WTC11 (cell line): ENCODE results near the gene MICAL3. TPM values are rescaled to one million over a fixed set of nuclear protein-coding genes. Genes with fewer than 3 reads are reported as not detected.

Experiments used
- ARID4B ChIP-seq: sonication (generic); formaldehyde crosslinking; IDR thresholded peaks from 2 replicates; pipeline ENCODE4 v1.8.0; 2023; ENCODE audit warnings: missing genetic modification reagents, mild to moderate bottlenecking, borderline replicate concordance
- CREB1 ChIP-seq: sonication (generic); formaldehyde crosslinking; IDR thresholded peaks from 2 replicates; pipeline ENCODE4 v1.8.0; 2023; ENCODE audit warnings: mild to moderate bottlenecking, missing genetic modification reagents
- E2F1 ChIP-seq: sonication (generic); formaldehyde crosslinking; IDR thresholded peaks from 2 replicates; pipeline ENCODE4 v1.8.0; 2022; ENCODE audit warnings: mild to moderate bottlenecking, missing genetic modification reagents
- ESRRA ChIP-seq: sonication (generic); formaldehyde crosslinking; IDR thresholded peaks from 2 replicates; pipeline ENCODE4 v1.8.1; 2022; ENCODE audit warnings: mild to moderate bottlenecking, missing genetic modification reagents, borderline replicate concordance
- FOXP1 ChIP-seq: sonication (generic); formaldehyde crosslinking; IDR thresholded peaks from 2 replicates; pipeline ENCODE4 v1.8.0; 2022; ENCODE audit warnings: missing genetic modification reagents, mild to moderate bottlenecking, moderate library complexity, borderline replicate concordance
- IRF1 ChIP-seq: sonication (generic); formaldehyde crosslinking; IDR thresholded peaks from 2 replicates; pipeline ENCODE4 v1.8.0; 2023; ENCODE audit warnings: missing genetic modification reagents
- JAZF1 ChIP-seq: fragments of 250-450 bp; sonication (Bioruptor Pico); IDR thresholded peaks from 2 replicates; pipeline ENCODE4 v1.9.0; 2021; ENCODE audit warnings: moderate library complexity, mild to moderate bottlenecking, inconsistent platforms
- KAT7 ChIP-seq: sonication (generic); formaldehyde crosslinking; IDR thresholded peaks from 2 replicates; pipeline ENCODE4 v1.8.1; 2023; ENCODE audit warnings: missing genetic modification reagents, mild to moderate bottlenecking, borderline replicate concordance
- MYBL2 ChIP-seq: sonication (generic); formaldehyde crosslinking; IDR thresholded peaks from 2 replicates; pipeline ENCODE4 v1.8.1; 2023; ENCODE audit warnings: mild to moderate bottlenecking, moderate library complexity, missing genetic modification reagents
- NFE2L1 ChIP-seq: sonication (generic); formaldehyde crosslinking; IDR thresholded peaks from 2 replicates; pipeline ENCODE4 v1.8.1; 2023; ENCODE audit warnings: missing genetic modification reagents
- NR1H2 ChIP-seq: sonication (generic); formaldehyde crosslinking; IDR thresholded peaks from 2 replicates; pipeline ENCODE4 v1.9.0; 2021; ENCODE audit warnings: mild to moderate bottlenecking, moderate library complexity, missing genetic modification reagents
- PREB ChIP-seq: sonication (generic); formaldehyde crosslinking; IDR thresholded peaks from 2 replicates; pipeline ENCODE4 v1.8.1; 2022; ENCODE audit warnings: mild to moderate bottlenecking, missing genetic modification reagents, moderate library complexity, borderline replicate concordance
- SMAD3 ChIP-seq: sonication (generic); formaldehyde crosslinking; IDR thresholded peaks from 2 replicates; pipeline ENCODE4 v1.8.0; 2022; ENCODE audit warnings: missing genetic modification reagents, mild to moderate bottlenecking, borderline replicate concordance
- SOX15 ChIP-seq: fragments of 250-450 bp; sonication (Bioruptor Pico); IDR thresholded peaks from 2 replicates; pipeline ENCODE4 v1.9.0; 2021; ENCODE audit warnings: mild to moderate bottlenecking
- SP1 ChIP-seq: sonication (generic); formaldehyde crosslinking; conservative IDR thresholded peaks from 2 replicates; pipeline ENCODE4 v1.8.1; 2022; ENCODE audit warnings: missing genetic modification reagents
- TEAD1 ChIP-seq: sonication (generic); formaldehyde crosslinking; IDR thresholded peaks from 2 replicates; pipeline ENCODE4 v1.8.0; 2022; ENCODE audit warnings: mild to moderate bottlenecking, missing genetic modification reagents
- ZNF138 ChIP-seq: sonication (generic); formaldehyde crosslinking; conservative IDR thresholded peaks from 2 replicates; pipeline ENCODE4 v1.8.1; 2022; ENCODE audit warnings: mild to moderate bottlenecking, moderate library complexity, missing genetic modification reagents
- ZNF219 ChIP-seq: sonication (generic); formaldehyde crosslinking; IDR thresholded peaks from 2 replicates; pipeline ENCODE4 v1.8.0; 2023; ENCODE audit warnings: missing genetic modification reagents, mild to moderate bottlenecking, borderline replicate concordance
- ZNF416 ChIP-seq: fragments of 250-450 bp; sonication (Bioruptor Pico); IDR thresholded peaks from 2 replicates; pipeline ENCODE4 v1.9.0; 2021; ENCODE audit warnings: mild to moderate bottlenecking, inconsistent platforms
- total RNA-seq: library from RNA; stranded (reverse); gene quantifications from 3 replicates; pipeline ENCODE4 v1.2.3, GENCODE V29; 2021
- TF ChIP-seq, protein P1 (sequence below): sonication (generic); formaldehyde crosslinking; IDR thresholded peaks from 2 replicates; pipeline ENCODE4 v1.8.1; 2022; ENCODE audit warnings: mild to moderate bottlenecking, moderate library complexity, missing genetic modification reagents
- TF ChIP-seq, protein P2 (sequence below): sonication (generic); formaldehyde crosslinking; IDR thresholded peaks from 2 replicates; pipeline ENCODE4 v1.8.1; 2022; ENCODE audit warnings: missing genetic modification reagents, borderline replicate concordance
- TF ChIP-seq, protein P3 (sequence below): sonication (generic); formaldehyde crosslinking; IDR thresholded peaks from 2 replicates; pipeline ENCODE4 v1.8.1; 2023; ENCODE audit warnings: mild to moderate bottlenecking, missing genetic modification reagents
- TF ChIP-seq, protein P4 (sequence below): sonication (generic); formaldehyde crosslinking; IDR thresholded peaks from 2 replicates; pipeline ENCODE4 v1.8.1; 2023; ENCODE audit warnings: mild to moderate bottlenecking, missing genetic modification reagents, moderate library complexity

MICAL3 gene
- total RNA-seq, 1 experiment from 2014 or later: 41.2 TPM

DNA sequence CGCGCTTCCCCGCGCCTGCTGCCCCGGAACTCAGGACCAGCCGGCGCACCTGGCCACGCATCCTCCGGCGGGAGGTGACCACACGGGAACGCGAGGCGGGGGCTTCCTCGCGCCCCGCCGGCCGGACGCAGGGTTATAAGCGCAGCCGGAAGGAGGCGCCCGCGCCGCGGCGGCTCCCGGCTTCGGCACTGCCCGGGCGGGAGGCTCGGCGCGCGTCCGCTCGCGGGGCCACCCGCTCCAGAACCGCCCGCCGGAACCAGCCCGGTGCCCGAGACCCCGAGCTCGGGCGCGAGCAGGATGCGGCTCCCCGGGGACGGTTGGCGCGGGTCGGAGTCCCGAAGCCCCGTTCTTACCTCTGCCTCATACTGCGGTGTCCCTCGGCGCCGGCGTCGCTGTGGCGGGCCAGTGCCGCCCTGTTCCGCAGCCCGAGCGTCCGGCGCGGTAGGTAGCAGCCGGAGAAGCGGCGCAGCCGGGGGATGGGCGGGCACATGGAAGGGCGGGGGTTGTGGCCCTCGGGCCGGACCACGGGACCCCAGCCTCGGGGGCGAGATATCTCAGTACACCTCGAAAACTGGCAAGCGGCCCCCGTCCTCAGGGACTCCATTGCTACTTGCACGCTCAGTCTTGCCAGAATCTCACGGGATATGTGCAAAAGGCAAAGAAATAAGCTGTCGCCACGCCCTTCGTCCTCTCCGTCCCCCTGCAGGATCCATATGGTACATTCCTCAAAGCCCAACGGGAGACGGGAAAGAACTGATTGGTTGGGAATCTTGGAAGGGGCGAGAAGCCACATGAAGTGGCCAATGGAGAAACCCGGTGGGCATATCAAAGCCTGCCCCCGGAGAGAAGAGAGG lies 23.1 kb downstream of the MICAL3 start (continued):
- TF ChIP-seq, protein P1, sequence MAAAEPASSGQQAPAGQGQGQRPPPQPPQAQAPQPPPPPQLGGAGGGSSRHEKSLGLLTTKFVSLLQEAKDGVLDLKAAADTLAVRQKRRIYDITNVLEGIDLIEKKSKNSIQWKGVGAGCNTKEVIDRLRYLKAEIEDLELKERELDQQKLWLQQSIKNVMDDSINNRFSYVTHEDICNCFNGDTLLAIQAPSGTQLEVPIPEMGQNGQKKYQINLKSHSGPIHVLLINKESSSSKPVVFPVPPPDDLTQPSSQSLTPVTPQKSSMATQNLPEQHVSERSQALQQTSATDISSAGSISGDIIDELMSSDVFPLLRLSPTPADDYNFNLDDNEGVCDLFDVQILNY: no peak
- TF ChIP-seq FOXP1 (CRISPR knock-in tag): peak; percentile 42; the same call in 1 of the 2 replicates
- peak; percentile 55; the same call in 1 of the 2 replicates for TF ChIP-seq KAT7
- TF ChIP-seq CREB1 (CRISPR knock-in tag): no peak
- TF ChIP-seq, protein P2, sequence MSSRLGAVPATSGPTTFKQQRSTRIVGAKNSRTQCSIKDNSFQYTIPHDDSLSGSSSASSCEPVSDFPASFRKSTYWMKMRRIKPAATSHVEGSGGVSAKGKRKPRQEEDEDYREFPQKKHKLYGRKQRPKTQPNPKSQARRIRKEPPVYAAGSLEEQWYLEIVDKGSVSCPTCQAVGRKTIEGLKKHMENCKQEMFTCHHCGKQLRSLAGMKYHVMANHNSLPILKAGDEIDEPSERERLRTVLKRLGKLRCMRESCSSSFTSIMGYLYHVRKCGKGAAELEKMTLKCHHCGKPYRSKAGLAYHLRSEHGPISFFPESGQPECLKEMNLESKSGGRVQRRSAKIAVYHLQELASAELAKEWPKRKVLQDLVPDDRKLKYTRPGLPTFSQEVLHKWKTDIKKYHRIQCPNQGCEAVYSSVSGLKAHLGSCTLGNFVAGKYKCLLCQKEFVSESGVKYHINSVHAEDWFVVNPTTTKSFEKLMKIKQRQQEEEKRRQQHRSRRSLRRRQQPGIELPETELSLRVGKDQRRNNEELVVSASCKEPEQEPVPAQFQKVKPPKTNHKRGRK (CRISPR knock-in tag): no peak
- TF ChIP-seq NFE2L1 (CRISPR knock-in tag): 0 out of 2 replicates have a peak, but pooled peaks have one; percentile 61
- TF ChIP-seq, protein P3, sequence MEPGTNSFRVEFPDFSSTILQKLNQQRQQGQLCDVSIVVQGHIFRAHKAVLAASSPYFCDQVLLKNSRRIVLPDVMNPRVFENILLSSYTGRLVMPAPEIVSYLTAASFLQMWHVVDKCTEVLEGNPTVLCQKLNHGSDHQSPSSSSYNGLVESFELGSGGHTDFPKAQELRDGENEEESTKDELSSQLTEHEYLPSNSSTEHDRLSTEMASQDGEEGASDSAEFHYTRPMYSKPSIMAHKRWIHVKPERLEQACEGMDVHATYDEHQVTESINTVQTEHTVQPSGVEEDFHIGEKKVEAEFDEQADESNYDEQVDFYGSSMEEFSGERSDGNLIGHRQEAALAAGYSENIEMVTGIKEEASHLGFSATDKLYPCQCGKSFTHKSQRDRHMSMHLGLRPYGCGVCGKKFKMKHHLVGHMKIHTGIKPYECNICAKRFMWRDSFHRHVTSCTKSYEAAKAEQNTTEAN: peak; percentile 38; the same call in 1 of the 2 replicates
- TF ChIP-seq ZNF416: 0 out of 2 replicates have a peak, but pooled peaks have one; percentile 41
- TF ChIP-seq JAZF1: no peak
- TF ChIP-seq ZNF138 (CRISPR knock-in tag): no peak
- TF ChIP-seq, protein P4, sequence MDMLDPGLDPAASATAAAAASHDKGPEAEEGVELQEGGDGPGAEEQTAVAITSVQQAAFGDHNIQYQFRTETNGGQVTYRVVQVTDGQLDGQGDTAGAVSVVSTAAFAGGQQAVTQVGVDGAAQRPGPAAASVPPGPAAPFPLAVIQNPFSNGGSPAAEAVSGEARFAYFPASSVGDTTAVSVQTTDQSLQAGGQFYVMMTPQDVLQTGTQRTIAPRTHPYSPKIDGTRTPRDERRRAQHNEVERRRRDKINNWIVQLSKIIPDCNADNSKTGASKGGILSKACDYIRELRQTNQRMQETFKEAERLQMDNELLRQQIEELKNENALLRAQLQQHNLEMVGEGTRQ (CRISPR knock-in tag): no peak
- TF ChIP-seq PREB: peak; percentile 46; the same call in 1 of the 2 replicates
- peak; percentile 80; the same call in 1 of the 2 replicates for TF ChIP-seq SMAD3 (CRISPR knock-in tag)
- no peak for TF ChIP-seq SOX15 (CRISPR knock-in tag)
- TF ChIP-seq IRF1: peak; percentile 52; the same call in 1 of the 2 replicates
- peak; percentile 63 for TF ChIP-seq SP1 (CRISPR knock-in tag)
- 0 out of 2 replicates have a peak, but pooled peaks have one; percentile 35 for TF ChIP-seq ARID4B (CRISPR knock-in tag)
- peak; percentile 65; the same call in 1 of the 2 replicates for TF ChIP-seq MYBL2 (CRISPR knock-in tag)
- TF ChIP-seq E2F1 (CRISPR knock-in tag): no peak
- TF ChIP-seq TEAD1 (CRISPR knock-in tag): peak; percentile 43; the same call in 1 of the 2 replicates
- no peak for TF ChIP-seq ZNF219 (CRISPR knock-in tag)
- TF ChIP-seq NR1H2 (CRISPR knock-in tag): no peak
- no peak for TF ChIP-seq ESRRA (CRISPR knock-in tag)
